HG03571 (cell line): ENCODE data around the gene TNFRSF8.

ENCODE experiments used
- ATAC-seq: cut with Tn5 transposase; IDR thresholded peaks from one replicate; pipeline ENCODE4 v1.9.1; 2021; ENCODE audit not compliant: unreplicated experiment

TNFRSF8 gene

GRCh38 chr1:12172042-12172851 lies 109.1 kb downstream of the TNFRSF8 start:
- ATAC-seq: no peak

- no peak for ATAC-seq
Measured at GRCh38 chr1:12173041-12173509, 110.0 kb downstream of the TNFRSF8 start.

- no peak for ATAC-seq
Measured at GRCh38 chr1:12173631-12174121, 110.6 kb downstream of the TNFRSF8 start.

- no peak for ATAC-seq
Measured at GRCh38 chr1:12174924-12175810, 112.1 kb downstream of the TNFRSF8 start.

GRCh38 chr1:12176298-12177118 lies 113.4 kb downstream of the TNFRSF8 start:
- ATAC-seq: no peak

- no peak for ATAC-seq
Measured at GRCh38 chr1:12177156-12177998, 114.3 kb downstream of the TNFRSF8 start.

GRCh38 chr1:12177999-12178441 lies 114.9 kb downstream of the TNFRSF8 start:
- ATAC-seq: no peak

GRCh38 chr1:12178511-12178910 lies 115.4 kb downstream of the TNFRSF8 start:
- no peak for ATAC-seq

- ATAC-seq: no peak
Measured at GRCh38 chr1:12179111-12179519, 116.0 kb downstream of the TNFRSF8 start.

- ATAC-seq: no peak
Measured at GRCh38 chr1:12179676-12180075, 116.6 kb downstream of the TNFRSF8 start.

GRCh38 chr1:12180315-12180714 lies 117.2 kb downstream of the TNFRSF8 start:
- ATAC-seq: no peak

- ATAC-seq: no peak
Measured at GRCh38 chr1:12180903-12181302, 117.8 kb downstream of the TNFRSF8 start.

- ATAC-seq: no peak
Measured at GRCh38 chr1:12181568-12181967, 118.5 kb downstream of the TNFRSF8 start.

- no peak for ATAC-seq
Measured at GRCh38 chr1:12182410-12182984, 119.4 kb downstream of the TNFRSF8 start.

GRCh38 chr1:12183095-12183794 lies 120.1 kb downstream of the TNFRSF8 start:
- ATAC-seq: no peak

- ATAC-seq: no peak
Measured at GRCh38 chr1:12184008-12184681, 121.0 kb downstream of the TNFRSF8 start.

GRCh38 chr1:12185036-12185917 lies 122.2 kb downstream of the TNFRSF8 start:
- no peak for ATAC-seq
